Body of pancreas (tissue), 4 donors: ENCODE results near the gene KXD1. TPM values are rescaled to one million over a fixed set of nuclear protein-coding genes. Genes with fewer than 3 reads are reported as not detected.

Source experiments
- ATAC-seq: fragments of 150-250 bp; one replicate; pipeline ENCODE4 v1.9.1; 2016
- DNase-seq, 4 donors: peaks; one replicate each; pipeline ENCODE4 v3.0.0-alpha.2; 2019
- H3K27ac ChIP-seq, 4 donors: fragments of 200-600 bp; sonication (generic); 1 replicate in 3 of 4; 2 replicates in 1 of 4; pipeline versions ENCODE4 v1.5.1 to v1.6.1; 2016 to 2019; ENCODE audit warnings: mild to moderate bottlenecking in 1 of 4, mixed read lengths in 1 of 4, moderate library complexity in 1 of 4
- H3K27me3 ChIP-seq, 2 donors: fragments of 200-600 bp; sonication (generic); one replicate each; pipeline ENCODE4 v1.6.0; 2016; ENCODE audit warnings: mild to moderate bottlenecking in 1 of 2
- H3K36me3 ChIP-seq, 2 donors: fragments of 200-600 bp; sonication (generic); replicated peaks in 1 of 2; 2 replicates each; pipeline ENCODE4 v1.5.1; 2016; ENCODE audit warnings: low read depth in 2 of 2; ENCODE audit not compliant: insufficient read depth in 1 of 2
- H3K4me1 ChIP-seq: fragments of 200-600 bp; sonication (generic); one replicate; pipeline ENCODE4 v1.6.0; 2016
- H3K4me3 ChIP-seq, 2 donors: fragments of 200-600 bp; sonication (generic); 1 replicate in 1 of 2; 2 replicates in 1 of 2; pipeline ENCODE4 v1.5.1; 2016 to 2019
- H3K9me3 ChIP-seq, 3 donors: fragments of 200-600 bp; sonication (generic); 1 replicate in 2 of 3; 2 replicates in 1 of 3; pipeline ENCODE4 v1.5.1; 2016
- POLR2A ChIP-seq, 3 donors: fragments of 450-650 bp; IDR thresholded peaks; one replicate each; pipeline ENCODE4 v1.6.1; 2016; ENCODE audit warnings: antibody characterized with exemption in 3 of 3, mild to moderate bottlenecking in 2 of 3
- WGBS, 2 donors: methylation state at CpG; one replicate each; pipeline ENCODE4 v1.1.5; 2017; 5-methylcytosine and 5-hydroxymethylcytosine counted together
- intact Hi-C: fragments of 100-400 bp; cut with DNase I; formaldehyde crosslinking; loops from one replicate; pipeline ENCODE4 v1.15.1; 2023
- total RNA-seq, 2 donors: library from RNA; depleted of rRNA; stranded (reverse); fragments of >200 nt; gene quantifications; one replicate each; pipeline ENCODE4 v1.1.0, GENCODE V29; 2016
- TF ChIP-seq, protein P1 (sequence below), 7 experiments: fragments of 450-650 bp in 4 of 7; fragments of 200-600 bp in 3 of 7; sonication (generic) in 3 of 7; IDR thresholded peaks; one replicate each; pipeline ENCODE4 v1.5.1; 2016 to 2019; ENCODE audit warnings: antibody characterized with exemption in 7 of 7

Gene KXD1
- total RNA-seq, 2 donors from 2014 or later = 62.6 to 71.1 TPM

DNA sequence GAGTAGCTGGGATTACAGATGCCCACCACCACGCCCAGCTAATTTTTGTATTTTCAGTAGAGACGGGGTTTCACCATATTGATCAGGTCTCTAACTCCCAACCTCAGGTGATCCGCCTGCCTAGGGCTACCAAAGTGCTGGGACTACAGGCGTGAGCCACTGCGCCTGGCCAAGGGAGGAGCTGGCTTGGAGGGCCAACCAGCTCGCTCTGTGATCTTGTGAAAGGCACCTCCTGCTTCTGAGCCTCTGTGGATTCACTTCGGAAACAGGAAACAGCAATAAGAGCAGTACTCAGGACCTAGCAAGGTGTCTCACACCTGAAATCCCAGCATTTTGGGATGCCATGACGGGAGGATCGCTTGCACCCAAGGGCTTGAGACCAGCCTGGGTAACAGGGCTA lies 33.8 kb upstream of the KXD1 start:
- ATAC-seq = no peak
- intact Hi-C loops = no loop called here
- Histone ChIP-seq H3K36me3 (no peaks in the 10 kb centered on the region), H3K27ac (no peak overlapping the region), H3K27me3 (no peaks in the 10 kb centered on the region), H3K4me3 (no peak overlapping the region), H3K9me3 (no peaks in the 10 kb centered on the region), H3K4me1 (peaks cover 18% of the 10 kb centered on the region)
- WGBS, 2 donors = 84 to 89% methylated on average over 9 of the region's 9 CpGs
- no peak for TF ChIP-seq POLR2A (IDR thresholded peaks at IDR 0.05)
- TF ChIP-seq, protein P1, sequence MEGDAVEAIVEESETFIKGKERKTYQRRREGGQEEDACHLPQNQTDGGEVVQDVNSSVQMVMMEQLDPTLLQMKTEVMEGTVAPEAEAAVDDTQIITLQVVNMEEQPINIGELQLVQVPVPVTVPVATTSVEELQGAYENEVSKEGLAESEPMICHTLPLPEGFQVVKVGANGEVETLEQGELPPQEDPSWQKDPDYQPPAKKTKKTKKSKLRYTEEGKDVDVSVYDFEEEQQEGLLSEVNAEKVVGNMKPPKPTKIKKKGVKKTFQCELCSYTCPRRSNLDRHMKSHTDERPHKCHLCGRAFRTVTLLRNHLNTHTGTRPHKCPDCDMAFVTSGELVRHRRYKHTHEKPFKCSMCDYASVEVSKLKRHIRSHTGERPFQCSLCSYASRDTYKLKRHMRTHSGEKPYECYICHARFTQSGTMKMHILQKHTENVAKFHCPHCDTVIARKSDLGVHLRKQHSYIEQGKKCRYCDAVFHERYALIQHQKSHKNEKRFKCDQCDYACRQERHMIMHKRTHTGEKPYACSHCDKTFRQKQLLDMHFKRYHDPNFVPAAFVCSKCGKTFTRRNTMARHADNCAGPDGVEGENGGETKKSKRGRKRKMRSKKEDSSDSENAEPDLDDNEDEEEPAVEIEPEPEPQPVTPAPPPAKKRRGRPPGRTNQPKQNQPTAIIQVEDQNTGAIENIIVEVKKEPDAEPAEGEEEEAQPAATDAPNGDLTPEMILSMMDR (IDR thresholded peaks at IDR 0.05) = no peak
- no peak for DNase-seq

DNA sequence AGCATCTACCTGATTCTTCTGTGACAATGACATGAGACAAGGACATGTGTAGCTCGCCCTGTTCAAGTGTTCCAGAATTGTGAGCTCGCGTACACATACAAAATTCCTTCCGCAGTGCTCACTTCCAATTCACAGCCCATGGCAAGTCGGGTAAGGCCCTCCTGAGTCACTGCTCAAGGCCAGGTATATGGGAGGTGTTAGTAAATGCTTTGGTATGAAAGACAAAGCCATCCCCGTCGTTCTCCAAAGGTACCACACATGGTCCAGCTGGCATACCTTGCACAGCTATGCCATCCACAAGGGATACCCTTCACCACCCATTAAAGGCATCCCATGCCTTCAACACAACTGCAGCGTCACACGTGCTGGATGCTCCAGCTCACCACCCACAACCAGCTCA lies 31.4 kb upstream of the KXD1 start:
- WGBS, 2 donors = 76 to 81% methylated on average over 9 of the region's 9 CpGs
- DNase-seq (no peak), ATAC-seq (no peak)
- intact Hi-C loops = no loop called here
- TF ChIP-seq, protein P1 (IDR thresholded peaks at IDR 0.05) = no peak
- no peak for TF ChIP-seq POLR2A (IDR thresholded peaks at IDR 0.05)
- Histone ChIP-seq H3K27me3 (no peaks in the 10 kb centered on the region), H3K27ac (no peak overlapping the region), H3K4me1 (peaks cover 6% of the 10 kb centered on the region), H3K36me3 (no peaks in the 10 kb centered on the region), H3K4me3 (no peak overlapping the region), H3K9me3 (no peaks in the 10 kb centered on the region)

DNA sequence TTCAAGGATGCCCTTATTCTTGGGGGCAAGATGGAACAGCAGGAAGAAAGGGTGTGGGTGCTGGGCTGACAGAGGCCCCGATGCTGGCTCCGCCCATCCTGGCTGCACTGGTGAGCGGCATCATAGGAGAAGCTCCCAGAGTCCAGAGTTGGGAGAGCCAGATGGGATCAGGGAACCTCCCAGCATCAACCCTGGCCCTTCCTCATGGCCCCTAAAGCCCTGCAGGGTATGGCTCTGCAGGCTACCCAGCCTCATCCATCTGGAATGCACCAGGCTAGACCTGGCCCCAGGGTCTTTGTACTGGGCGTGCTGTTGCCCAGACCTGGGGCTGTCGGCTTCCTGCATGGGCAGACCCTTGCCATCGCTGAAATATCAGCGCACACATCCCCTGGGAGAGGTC lies 27.9 kb upstream of the KXD1 start:
- TF ChIP-seq POLR2A (IDR thresholded peaks at IDR 0.05) = no peak
- TF ChIP-seq, protein P1 (IDR thresholded peaks at IDR 0.05) = no peak
- Histone ChIP-seq H3K36me3 (peaks cover 0 to 7% of the 10 kb centered on the region in 2 donors), H3K27ac (no peak overlapping the region), H3K4me1 (no peaks in the 10 kb centered on the region), H3K9me3 (no peaks in the 10 kb centered on the region), H3K27me3 (no peaks in the 10 kb centered on the region), H3K4me3 (no peak overlapping the region)
- intact Hi-C loops = no loop called here
- no peak for ATAC-seq
- whole genome bisulfite sequencing, 2 donors = 55 to 83% methylated on average over 3 to 7 of the region's 7 CpGs
- DNase-seq = no peak

DNA sequence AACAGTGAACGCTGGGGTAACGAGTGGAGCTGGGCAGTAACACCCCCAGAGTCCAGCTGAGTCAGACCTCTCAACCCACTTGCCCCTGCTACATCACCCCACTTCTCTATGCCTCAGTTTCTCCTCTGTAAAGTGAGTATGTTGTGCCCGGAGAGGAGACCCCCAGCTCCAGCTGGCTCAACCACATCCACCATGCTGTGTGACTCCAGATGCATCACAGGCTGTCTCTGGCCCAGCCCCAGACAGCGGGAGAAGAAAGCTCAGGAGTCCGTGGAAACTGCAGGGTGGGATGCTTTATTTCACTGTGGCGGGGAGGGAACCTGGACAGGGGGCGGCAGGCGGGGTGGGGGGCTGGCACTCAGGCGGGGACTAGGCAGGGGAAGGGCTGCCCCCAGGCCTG lies 26.2 kb upstream of the KXD1 start:
- H3K4me3 ChIP-seq = no peak overlapping the region
- no peaks in the 10 kb centered on the region for H3K9me3 ChIP-seq
- no peak for TF ChIP-seq POLR2A (IDR thresholded peaks at IDR 0.05)
- TF ChIP-seq, protein P1 (IDR thresholded peaks at IDR 0.05) = no peak
- H3K4me1 ChIP-seq = no peaks in the 10 kb centered on the region
- ATAC-seq (no peak), DNase-seq (no peak)
- no peak overlapping the region for H3K27ac ChIP-seq
- no peaks in the 10 kb centered on the region for H3K27me3 ChIP-seq
- WGBS, 2 donors = 84 to 89% methylated on average over 4 to 8 of the region's 9 CpGs
- peaks cover 0 to 10% of the 10 kb centered on the region in 2 donors for H3K36me3 ChIP-seq
- intact Hi-C loops = no loop called here

DNA sequence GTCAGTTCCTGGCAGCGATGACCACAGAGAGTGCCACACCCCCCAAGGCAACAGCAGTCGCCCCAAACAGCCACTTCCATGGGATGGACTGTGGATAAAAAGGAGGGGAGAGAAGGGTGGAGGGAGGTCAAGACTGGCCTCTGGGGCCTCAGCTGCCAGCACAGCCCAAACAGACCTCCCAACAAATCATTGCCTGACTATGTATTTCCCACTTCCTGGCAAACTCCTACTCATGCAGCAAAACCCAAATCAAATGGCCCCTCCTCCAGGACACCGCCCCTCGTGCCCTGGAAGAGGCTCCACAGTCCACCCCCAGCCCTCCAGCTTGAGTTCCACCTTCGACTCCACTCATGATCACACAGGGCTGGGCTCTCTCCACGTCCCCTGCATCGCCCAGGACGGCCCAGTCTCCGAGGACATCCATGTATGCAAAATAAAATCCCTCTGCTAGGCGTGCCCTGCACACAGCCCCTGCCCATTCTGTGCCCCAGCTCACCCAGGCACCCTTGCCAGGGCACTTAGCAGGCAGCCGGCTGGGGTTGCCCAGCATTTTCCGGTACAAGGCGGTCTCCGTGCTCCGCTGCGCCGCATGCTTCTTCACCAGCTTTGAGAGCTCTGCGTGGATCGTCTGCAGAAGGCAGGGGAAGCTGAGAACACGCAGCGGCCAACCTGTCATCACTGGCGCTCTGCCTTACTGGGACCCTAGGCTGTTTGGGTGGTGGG lies 25.3 kb upstream of the KXD1 start:
- no peak for ATAC-seq
- H3K4me1 ChIP-seq = no peaks in the 10 kb centered on the region
- no peak overlapping the region for H3K27ac ChIP-seq
- H3K27me3 ChIP-seq = no peaks in the 10 kb centered on the region
- TF ChIP-seq POLR2A (IDR thresholded peaks at IDR 0.05) = no peak
- TF ChIP-seq, protein P1 (IDR thresholded peaks at IDR 0.05) = no peak
- H3K9me3 ChIP-seq = no peaks in the 10 kb centered on the region
- intact Hi-C loops = no loop called here
- no peak for DNase-seq
- no peak overlapping the region for H3K4me3 ChIP-seq
- H3K36me3 ChIP-seq = peaks cover 0 to 13% of the 10 kb centered on the region in 2 donors
- 97% methylated on average over 15 to 22 of the region's 22 CpGs for WGBS, 2 donors
